ENCODE data around the gene RBM8A. TPM values are rescaled to one million over a fixed set of nuclear protein-coding genes. Genes with fewer than 3 reads are reported as not detected.

The RBM8A gene
- polyA plus RNA-seq, 1 of the 3 experiments (the other 2 are of a cell fraction): 236 TPM

GRCh38 chr1:145916745-145917144 is 10.5 kb downstream of the RBM8A start:
- H3K9me3 ChIP-seq: no peaks in the 10 kb centered on the region
- no peak overlapping the region for H3K9ac ChIP-seq
- no peaks in the 10 kb centered on the region for H3K27me3 ChIP-seq (ENCODE audit: insufficient read depth)
- no peak overlapping the region for H3K4me3 ChIP-seq (ENCODE audit: low read depth in 2 of 2, low read length in 1 of 2)
- CTCF ChIA-PET: interaction anchor here (1.6 to 16.4 kb wide), 3 partner anchors 10 to 72 kb away, joined by 7 to 281 read pairs (median 8); partner anchors contain the start of genes NUDT17 and RBM8A
- no peak overlapping the region for H3K27ac ChIP-seq (ENCODE audit: low read depth in 2 of 2, low read length in 1 of 2)
- peaks cover 0 to 18% of the 10 kb centered on the region in 2 experiments; a peak in 2 of 4 replicates for H3K4me1 ChIP-seq (ENCODE audit: control insufficient read depth in 1 of 2, insufficient read depth in 2 of 2, low read depth in 1 of 2, low read length in 1 of 2)
- H2AFZ ChIP-seq (ENCODE audit: low read depth): no peak overlapping the region
- WGBS (ENCODE audit: low lambda C conversion rate): 56% methylated on average over 5 of the region's 5 CpGs
- H4K20me1 ChIP-seq (ENCODE audit: insufficient read depth): no peaks in the 10 kb centered on the region
- DNase-seq: no peak
- no peaks in the 10 kb centered on the region for H3K9me2 ChIP-seq
- peak overlapping the region; percentile 91; the same call in 1 of the 2 replicates for H3K4me2 ChIP-seq
- peaks cover 19% of the 10 kb centered on the region; the same call in 1 of the 2 replicates for H3K79me2 ChIP-seq (ENCODE audit: insufficient read depth)
- peaks cover 20% of the 10 kb centered on the region for H3F3A ChIP-seq (replicated peaks; ENCODE audit: insufficient read depth)
- POLR2A ChIA-PET: no interaction called here
- no peak for TF ChIP-seq JUND (IDR thresholded peaks at IDR 0.05)
- no peak for TF ChIP-seq CHD2 (IDR thresholded peaks at IDR 0.05; ENCODE audit: low read length, partially characterized antibody)
- TF ChIP-seq TEAD4 (IDR thresholded peaks at IDR 0.05; ENCODE audit: borderline replicate concordance, insufficient read depth): no peak
- TF ChIP-seq FOXJ3 (CRISPR knock-in tag; IDR thresholded peaks at IDR 0.05): no peak
- TF ChIP-seq GATA2 (CRISPR knock-in tag; IDR thresholded peaks at IDR 0.05): no peak
- no peak for TF ChIP-seq FOXM1 (IDR thresholded peaks at IDR 0.05; ENCODE audit: low read depth)
- no peak for TF ChIP-seq RXRA (IDR thresholded peaks at IDR 0.05; ENCODE audit: borderline replicate concordance, low read depth)
- TF ChIP-seq REST (IDR thresholded peaks at IDR 0.05; ENCODE audit: low read depth, low read length): no peak
- TF ChIP-seq USF1 (IDR thresholded peaks at IDR 0.05; ENCODE audit: borderline replicate concordance, low read depth): no peak
- TF ChIP-seq RCOR1 (IDR thresholded peaks at IDR 0.05; ENCODE audit: low read length): no peak
- no peak for TF ChIP-seq RFX5 (IDR thresholded peaks at IDR 0.05; ENCODE audit: low read length)
- no peak for TF ChIP-seq YY1 (IDR thresholded peaks at IDR 0.05; ENCODE audit: low read depth)
- no peak for TF ChIP-seq NRF1 (IDR thresholded peaks at IDR 0.05; ENCODE audit: low read depth, low read length)
- no peak for TF ChIP-seq MEF2A (IDR thresholded peaks at IDR 0.05; ENCODE audit: borderline replicate concordance, low read depth)
- no peak for TF ChIP-seq TCF12 (IDR thresholded peaks at IDR 0.05)
- TF ChIP-seq GABPA (IDR thresholded peaks at IDR 0.05; ENCODE audit: low read depth): no peak
- TF ChIP-seq RAD21 (IDR thresholded peaks at IDR 0.05; ENCODE audit: low read length): no peak
- TF ChIP-seq TAF1 (IDR thresholded peaks at IDR 0.05; ENCODE audit: borderline replicate concordance, low read depth, low read length): no peak
- no peak for TF ChIP-seq IRF3 (IDR thresholded peaks at IDR 0.05; ENCODE audit: low read depth, low read length)
- no peak for TF ChIP-seq MAX (IDR thresholded peaks at IDR 0.05; ENCODE audit: low read depth)
- H3K36me3 ChIP-seq (replicated peaks in 1 of 2; ENCODE audit: control insufficient read depth in 1 of 2, insufficient read depth in 2 of 2, low read length in 1 of 2): peaks cover 25 to 28% of the 10 kb centered on the region in 2 experiments

Measured in SK-N-SH (cell line).